Measurements from ENCODE around the gene PLEKHA3.
"Not testable (repeated sequence)": the region's sequence is repeated elsewhere in the genome, so short reads cannot be mapped to it uniquely, and the experiment has no call there.

Gene PLEKHA3

DNA sequence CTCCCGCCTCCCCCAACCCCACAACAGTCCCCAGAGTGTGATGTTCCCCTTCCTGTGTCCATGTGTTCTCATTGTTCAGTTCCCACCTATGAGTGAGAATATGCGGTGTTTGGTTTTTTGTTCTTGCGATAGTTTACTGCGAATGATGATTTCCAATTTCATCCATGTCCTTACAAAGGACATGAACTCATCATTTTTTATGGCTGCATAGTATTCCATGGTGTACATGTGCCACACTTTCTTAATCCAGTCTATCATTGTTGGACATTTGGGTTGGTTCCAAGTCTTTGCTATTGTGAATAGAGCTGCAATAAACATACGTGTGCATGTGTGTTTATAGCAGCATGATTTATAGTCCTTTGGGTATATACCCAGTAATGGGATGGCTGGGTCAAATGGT, 44.8 kb downstream of the PLEKHA3 start:
- DNase-seq (ENCODE audit: low spot score) = not testable (repeated sequence)

DNA sequence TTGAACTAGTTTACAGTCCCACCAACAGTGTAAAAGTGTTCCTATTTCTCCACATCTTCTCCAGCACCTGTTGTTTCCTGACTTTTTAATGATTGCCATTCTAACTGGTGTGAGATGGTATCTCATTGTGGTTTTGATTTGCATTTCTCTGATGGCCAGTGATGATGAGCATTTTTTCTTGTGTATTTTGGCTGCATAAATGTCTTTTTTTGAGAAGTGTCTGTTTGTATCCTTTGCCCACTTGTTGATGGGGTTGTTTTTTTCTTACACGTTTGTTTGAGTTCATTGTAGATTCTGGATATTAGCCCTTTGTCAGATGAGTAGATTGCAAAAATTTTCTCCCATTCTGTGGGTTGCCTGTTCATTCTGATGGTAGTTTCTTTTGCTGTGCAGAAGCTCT, 45.2 kb downstream of the PLEKHA3 start:
- not testable (repeated sequence) for DNase-seq (ENCODE audit: low spot score)

DNA sequence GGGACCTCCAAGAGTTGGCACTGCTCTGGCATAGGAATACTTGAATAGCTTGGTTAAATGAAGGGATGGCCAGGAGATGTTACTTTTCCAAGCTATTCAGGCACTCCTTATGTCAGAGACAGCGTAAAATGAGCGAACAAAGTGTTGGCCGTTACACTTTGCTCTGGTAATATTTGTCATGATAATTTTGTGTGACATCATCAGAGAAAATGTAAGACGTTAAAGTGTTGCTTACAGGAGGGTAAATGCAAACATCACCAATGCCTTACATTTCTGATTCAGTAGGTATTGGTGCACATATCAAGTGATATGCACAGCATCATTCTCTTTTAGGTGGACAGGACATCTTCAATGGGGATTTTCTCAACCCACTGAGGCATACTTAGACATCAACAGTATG, 46.0 kb downstream of the PLEKHA3 start:
- DNase-seq (ENCODE audit: low spot score) = no peak

DNA sequence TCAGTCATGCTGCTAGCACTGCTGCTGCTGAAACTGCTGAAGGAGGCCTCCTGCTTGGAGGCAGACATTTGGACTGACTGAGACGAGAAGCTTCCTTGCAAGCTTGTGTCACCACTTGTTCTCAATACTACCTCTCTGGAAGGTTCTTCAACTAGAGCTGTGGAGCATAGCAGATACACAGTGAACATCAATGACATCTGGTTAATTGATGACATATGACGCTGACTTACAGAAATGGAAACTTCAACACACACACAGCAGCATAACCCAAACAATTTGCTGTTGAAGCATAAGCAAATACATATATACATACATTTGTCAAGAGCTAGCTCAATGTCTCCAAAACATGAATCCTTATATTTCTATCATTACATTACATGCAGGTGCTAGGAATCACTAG, 47.3 kb downstream of the PLEKHA3 start:
- no peak for DNase-seq (ENCODE audit: low spot score)

DNA sequence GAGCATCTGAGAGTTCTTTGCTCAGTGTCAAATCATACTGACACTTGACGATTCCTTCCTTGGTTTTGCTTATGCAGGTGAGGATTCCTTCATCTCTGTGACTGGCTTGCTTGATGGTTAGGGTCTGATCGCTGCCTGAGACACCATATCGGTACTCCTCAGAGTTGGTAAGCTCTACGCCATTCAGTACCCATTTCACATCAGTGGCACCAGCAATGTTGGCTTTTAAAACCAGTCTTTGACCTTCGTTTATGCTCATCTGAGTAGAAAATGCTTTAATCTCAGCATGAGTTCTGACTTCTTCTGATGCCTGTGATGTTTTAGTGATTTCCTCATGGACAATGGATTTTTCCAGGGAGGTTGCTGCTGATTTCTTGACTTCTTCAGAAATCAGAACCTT, 48.4 kb downstream of the PLEKHA3 start:
- no peak for DNase-seq (ENCODE audit: low spot score)

DNA sequence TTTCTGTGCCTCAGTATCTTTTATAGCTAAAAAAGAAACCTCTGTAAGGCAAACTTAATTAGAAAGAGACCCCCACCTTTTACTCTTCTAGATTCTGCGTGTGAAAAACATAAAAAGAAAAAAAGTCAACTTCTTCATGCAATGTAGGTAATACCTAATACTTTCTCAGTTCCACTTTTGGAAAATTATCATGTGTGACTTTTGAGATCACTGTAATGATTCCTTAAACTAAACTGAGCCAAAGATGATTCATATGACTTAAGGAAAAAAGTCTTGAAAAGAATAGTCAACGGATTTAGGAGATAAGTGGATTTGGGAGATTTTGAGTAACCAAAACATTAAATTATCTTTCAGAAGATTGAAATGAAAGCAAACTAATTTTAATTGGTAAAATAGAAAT, 48.9 kb downstream of the PLEKHA3 start:
- no peak for DNase-seq (ENCODE audit: low spot score)

DNA sequence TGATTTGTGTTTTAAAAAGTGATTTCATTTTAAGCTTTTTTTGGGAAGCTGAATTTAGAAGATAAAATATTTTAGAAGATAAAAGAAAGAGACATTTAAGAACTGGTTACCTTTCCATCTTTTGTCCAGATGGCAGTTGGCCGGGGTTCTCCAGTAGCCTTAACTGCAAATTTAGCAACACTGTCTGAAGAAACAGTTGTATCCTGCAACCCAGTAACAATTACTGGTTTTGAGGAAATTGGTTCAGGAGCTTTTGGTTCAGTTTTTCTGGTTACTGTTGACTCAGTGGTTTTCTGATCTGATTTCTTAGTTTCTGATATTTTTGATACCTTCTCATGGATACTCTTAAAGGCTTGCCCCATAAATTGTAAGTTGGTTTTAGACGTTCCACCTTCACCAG, 49.9 kb downstream of the PLEKHA3 start:
- DNase-seq (ENCODE audit: low spot score) = no peak

DNA sequence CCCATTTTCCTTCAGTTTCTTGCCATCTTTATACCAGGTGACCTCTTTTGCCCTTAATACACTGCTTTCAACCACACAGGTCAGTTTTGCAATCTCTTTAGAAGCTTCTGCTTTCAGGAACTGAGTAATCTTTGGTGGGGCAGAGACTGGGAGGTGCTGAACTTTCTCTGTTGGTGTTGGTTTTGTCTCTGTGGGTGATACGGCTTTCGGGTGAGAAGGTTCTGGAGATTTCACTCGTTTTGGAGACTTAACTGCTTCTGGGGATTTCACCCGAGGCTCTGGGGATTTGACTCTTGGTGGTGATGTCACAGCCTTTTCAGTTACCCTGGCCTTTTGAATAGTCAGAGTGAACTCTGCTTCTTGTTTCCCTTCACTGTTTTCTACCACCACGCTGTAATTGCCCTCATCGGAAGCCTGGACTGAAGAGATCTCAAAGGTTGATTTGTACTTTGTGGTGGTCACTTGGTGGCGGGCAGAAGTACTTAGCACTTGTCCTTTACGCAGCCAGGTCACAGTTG, 50.4 kb downstream of the PLEKHA3 start:
- no peak for DNase-seq (ENCODE audit: low spot score)

DNA sequence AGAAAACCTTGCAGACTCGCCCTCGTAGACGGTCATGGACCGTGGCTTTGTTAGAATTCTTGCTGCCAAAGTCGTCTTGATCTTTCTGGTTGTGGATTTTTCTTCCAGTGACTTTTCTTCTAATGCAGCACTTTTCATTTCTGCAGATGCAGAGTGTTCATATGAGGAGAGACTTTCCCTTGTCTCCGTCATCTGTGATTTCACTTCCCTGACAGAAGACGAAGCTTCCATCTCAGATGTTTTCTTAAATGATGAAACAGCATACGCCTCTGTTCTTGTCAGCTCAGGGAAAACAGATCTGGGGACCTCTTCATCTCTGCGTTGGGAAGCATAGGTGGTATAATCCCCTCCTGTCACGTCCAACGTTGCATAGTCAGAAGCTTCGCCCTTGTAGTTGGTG, 50.9 kb downstream of the PLEKHA3 start:
- DNase-seq (ENCODE audit: low spot score) = no peak

DNA sequence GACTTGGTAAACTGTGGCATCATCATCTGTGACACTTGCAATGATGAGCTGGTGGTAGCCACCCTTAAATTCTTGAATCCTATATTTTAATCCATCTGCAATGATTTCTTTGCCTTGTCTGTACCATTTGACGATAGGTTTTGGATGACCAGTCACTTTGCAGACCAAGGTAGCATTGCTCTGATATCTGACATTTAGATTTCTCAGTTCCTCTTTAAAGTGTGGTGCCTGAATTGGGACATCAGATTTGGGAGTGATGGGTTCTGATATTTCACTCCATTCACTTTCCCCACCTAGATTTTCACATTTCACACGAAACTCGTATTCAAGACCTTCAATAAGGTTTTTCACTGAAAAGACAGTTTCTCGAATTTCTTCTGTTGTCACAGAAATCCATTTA, 55.8 kb downstream of the PLEKHA3 start:
- DNase-seq (ENCODE audit: low spot score) = no peak

DNA sequence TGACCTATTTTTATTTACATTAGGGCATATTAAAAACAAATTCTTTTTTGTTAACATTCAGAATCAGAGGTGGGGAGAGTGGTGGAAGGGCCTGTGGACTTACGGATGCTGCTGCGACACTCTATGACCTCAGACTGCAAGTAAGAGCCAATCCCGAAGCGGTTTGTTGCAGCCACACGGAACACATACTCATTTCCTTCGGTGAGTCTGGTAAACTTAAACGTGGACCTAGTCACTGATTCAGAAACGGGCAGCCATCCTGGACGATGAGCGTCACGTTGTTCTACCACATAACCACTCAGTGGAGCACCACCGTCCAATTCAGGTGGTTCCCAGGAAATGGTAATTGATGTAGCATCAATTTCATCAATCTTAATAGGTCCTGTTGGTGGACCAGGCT, 61.9 kb downstream of the PLEKHA3 start:
- DNase-seq (ENCODE audit: low spot score) = no peak

DNA sequence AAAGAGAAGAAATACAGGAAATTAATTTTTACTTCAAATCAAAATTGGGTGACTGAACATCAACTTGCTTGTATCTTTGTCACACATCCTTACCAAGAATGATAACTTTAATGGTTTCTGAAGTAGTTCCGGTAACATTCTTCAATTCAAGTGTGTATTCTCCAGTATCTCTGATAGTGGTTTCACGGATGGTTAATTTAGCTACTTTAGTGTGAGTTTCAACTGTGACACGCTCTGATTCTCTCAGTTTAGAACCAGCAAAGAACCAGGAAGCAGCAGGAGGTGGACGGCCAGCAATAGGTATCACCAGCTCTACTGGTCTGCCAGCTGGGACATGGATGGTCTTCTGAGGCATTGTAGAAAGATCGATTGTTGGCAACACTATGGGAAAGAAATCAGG, 62.3 kb downstream of the PLEKHA3 start:
- DNase-seq (ENCODE audit: low spot score) = no peak

DNA sequence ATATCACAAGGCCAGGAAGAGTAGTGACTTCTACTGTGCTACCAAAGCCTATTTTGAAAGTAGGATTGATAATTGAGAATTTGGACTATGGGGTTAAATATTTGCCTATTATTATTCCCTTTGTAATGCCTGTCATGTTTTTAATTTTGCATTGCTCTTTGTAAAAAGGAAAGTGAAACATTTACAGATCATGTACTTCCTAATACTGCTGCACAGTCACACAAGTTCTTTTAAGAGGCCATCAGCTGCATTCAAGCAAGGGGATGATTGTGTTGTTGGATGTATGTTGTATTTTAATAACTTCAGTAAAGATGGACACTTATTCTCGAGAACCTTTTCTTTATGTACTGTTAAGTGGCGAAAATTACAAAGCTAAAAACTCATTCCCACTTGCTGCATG, 70.1 kb downstream of the PLEKHA3 start:
- DNase-seq (ENCODE audit: low spot score) = no peak

DNA sequence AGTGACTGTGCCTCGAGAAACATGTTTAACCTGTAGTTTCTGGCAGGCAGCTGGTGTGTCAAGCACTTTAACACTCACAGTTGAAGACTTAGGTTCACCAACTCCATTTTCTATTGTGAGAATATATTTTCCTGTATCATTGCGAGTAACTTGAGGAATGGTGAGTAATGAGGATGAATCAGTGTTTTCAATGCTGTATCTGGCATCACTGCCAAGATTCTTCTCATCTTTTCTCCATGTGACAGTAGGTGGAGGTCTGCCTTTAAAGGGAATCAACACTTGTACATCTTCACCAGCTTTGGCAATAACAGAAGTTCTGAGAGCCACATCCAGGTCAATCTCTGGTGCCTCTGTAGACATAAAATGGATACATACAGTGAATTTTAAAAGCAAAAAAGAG, 72.8 kb downstream of the PLEKHA3 start:
- no peak for DNase-seq (ENCODE audit: low spot score)

Measured in HuH-7 (cell line).